NCI-H2171 treated with DMSO at 0.1 percent for 48 hours (cell line): Measurements from ENCODE around the gene LONP1.

Experiments used
- DNase-seq: peaks from one replicate; lab custom pipeline; 2025; lab: John Stamatoyannopoulos, UW

Gene LONP1

GRCh38 chr19:5648464-5648863, 71.5 kb downstream of the LONP1 start:
- DNase-seq, result no peak

- DNase-seq, result no peak
Observed at GRCh38 chr19:5646703-5647102, 73.2 kb downstream of the LONP1 start.

GRCh38 chr19:5645409-5645808, 74.5 kb downstream of the LONP1 start:
- DNase-seq, result no peak

GRCh38 chr19:5644037-5644436, 75.9 kb downstream of the LONP1 start:
- no peak for DNase-seq

GRCh38 chr19:5643060-5643459, 76.9 kb downstream of the LONP1 start:
- no peak for DNase-seq

- no peak for DNase-seq
Observed at GRCh38 chr19:5642204-5642603, 77.7 kb downstream of the LONP1 start.
